ENCODE data around the gene KDSR.
A peak's percentile ranks its signal among the peaks of the same experiment; 100 is the strongest.

KDSR gene

DNA sequence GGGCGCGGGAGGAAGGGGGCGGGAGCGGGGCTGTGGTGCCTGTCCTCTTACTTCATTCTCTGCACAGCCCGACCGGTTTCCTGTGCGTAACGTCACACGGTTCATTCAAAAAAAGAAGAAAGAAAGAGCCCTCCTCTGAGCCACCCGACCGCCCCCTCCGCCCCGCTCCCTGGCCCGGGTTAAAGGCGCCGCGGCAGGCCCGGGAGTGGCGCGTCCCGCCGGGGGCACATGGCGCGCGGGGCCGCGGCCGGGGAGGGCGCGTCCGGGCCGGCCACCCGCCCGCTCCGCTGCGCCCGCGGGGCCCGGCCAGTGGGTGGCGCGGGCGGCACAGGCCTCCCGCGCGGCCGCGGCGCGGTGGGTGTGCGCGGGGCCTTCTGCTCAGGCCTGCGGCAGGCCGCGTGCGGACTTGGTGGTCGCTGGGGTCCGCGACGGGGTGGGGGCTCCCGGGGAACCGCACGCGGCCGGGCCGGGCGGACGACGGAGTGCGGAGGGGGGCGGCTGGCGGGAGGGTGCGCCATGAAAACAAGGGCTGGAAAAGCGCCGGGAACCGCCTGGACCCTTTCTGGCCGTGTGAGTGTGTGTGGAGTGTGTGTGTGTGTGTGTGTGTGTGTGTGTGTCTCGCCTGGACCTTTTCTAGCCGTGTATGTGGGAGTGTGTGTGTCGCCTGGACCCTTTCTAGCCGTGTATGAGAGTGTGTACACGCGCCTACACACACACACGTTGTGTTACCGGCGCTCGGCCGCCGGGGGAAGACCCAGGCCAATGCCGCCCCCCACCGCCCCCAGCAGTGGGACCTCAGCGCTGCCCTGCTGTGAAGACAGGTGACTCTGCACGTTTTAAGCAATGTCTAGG lies 46.7 kb downstream of the KDSR start:
- DNase-seq: peak; percentile 52 to 63

- DNase-seq: peak in 1 of 2 experiments; percentile 49
These were observed 47.5 kb downstream of the KDSR start, which contains the start of gene BCL2 for GRCh38 chr18:63319383-63320122. Gene BCL2, minus strand, starts transcription at chr18:63319769.

DNA sequence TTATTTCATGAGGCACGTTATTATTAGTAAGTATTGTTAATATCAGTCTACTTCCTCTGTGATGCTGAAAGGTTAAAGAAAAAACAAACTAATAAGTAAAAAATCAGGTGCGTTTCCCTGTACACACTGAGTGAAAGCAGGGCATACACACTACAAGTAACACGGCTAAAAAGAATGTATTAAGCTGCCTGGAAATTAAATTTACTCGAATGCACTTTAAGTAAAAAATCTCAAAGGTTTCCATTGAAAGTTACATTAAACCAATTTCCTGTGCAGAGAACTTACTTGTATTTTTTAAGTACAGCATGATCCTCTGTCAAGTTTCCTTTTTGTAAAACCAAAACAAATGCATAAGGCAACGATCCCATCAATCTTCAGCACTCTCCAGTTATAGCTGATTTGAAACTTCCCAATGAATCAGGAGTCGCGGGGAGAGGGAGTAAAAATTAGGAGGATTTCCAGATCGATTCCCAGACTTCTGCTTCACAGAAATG lies 48.1 kb downstream of the KDSR start:
- DNase-seq: peak in 1 of 2 experiments; percentile 22

DNA sequence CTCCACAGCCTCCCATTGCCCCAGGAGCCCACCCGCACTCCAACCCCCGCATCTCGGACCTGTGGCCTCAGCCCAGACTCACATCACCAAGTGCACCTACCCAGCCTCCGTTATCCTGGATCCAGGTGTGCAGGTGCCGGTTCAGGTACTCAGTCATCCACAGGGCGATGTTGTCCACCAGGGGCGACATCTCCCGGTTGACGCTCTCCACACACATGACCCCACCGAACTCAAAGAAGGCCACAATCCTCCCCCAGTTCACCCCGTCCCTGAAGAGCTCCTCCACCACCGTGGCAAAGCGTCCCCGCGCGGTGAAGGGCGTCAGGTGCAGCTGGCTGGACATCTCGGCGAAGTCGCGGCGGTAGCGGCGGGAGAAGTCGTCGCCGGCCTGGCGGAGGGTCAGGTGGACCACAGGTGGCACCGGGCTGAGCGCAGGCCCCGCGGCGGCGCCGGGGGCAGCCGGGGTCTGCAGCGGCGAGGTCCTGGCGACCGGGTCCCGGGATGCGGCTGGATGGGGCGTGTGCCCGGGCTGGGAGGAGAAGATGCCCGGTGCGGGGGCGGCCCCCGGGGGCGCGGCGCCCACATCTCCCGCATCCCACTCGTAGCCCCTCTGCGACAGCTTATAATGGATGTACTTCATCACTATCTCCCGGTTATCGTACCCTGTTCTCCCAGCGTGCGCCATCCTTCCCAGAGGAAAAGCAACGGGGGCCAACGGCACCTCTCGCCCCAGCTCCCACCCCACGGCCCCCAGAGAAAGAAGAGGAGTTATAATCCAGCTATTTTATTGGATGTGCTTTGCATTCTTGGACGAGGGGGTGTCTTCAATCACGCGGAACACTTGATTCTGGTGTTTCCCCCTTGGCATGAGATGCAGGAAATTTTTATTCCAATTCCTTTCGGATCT lies 48.8 kb downstream of the KDSR start:
- peak in 1 of 2 experiments; percentile 37 for DNase-seq

DNA sequence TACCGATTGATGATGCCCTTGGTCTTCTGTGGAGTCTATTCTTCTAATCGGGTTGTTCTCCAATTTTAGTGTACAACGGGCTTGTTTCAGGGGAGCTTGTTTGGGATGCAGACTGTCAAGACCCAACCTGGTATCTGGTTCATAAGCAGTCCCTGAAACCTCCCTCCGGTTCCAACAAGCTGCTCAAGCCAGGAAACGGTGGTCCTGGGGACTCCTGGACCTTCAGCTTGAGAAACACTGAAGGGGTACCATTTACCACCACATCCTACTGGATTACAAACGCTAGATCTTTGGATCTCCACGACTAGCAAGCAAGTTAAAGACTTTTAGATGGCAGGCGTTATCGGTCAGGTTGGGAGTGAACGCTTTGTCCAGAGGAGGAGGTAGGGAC lies 49.5 kb downstream of the KDSR start:
- no peak for DNase-seq

DNA sequence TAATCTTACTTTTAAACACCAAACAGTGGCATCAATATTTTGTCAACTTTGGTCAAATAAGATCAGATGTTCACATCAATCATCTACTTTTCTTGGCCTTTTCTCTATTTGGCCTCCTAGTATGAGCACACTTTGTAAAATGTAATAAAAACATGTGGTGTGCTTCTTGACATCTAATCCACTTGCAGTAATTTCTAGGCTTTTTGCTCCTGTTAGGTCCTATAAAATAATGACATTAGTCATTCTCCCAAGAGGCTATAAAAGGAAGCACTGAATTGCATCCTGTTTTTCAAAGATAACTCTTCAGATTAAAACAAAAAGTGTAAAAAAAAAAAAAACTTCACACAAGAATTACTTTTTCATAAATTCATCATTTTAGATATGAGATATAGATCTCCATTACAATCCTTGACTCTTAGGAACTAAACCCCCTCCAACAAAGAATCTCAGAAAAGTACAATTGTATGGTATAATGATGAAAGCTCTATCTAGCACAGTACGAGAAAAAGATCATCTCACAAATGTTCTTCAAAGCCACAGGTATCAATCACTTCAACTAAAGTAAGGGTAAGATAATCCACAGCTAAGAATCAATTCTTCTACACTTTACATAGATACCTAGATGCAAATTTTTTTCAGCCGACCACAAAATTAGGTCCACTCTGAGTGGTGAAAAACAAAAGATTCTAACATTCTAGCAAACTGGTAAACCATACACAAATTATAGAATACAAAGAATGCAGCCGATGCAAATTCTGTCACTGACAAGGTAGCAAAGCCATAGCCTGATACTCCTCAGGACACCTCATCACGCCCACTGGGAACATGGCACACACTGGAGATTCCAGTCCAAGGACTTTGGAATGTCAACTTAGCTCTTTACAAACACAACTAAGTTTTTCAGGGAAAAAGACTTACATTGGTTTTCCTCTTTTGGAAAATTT lies 50.1 kb downstream of the KDSR start:
- DNase-seq: peak in 1 of 2 experiments; percentile 11

- DNase-seq: no peak
These were observed 51.1 kb downstream of the KDSR start for GRCh38 chr18:63315876-63316275.

- DNase-seq: peak in 1 of 2 experiments; percentile 21
These were observed 51.8 kb downstream of the KDSR start for GRCh38 chr18:63315131-63315662.

GRCh38 chr18:63314062-63314790 lies 52.8 kb downstream of the KDSR start:
- DNase-seq: no peak

- DNase-seq: no peak
These were observed 53.5 kb downstream of the KDSR start for GRCh38 chr18:63313396-63313917.

DNA sequence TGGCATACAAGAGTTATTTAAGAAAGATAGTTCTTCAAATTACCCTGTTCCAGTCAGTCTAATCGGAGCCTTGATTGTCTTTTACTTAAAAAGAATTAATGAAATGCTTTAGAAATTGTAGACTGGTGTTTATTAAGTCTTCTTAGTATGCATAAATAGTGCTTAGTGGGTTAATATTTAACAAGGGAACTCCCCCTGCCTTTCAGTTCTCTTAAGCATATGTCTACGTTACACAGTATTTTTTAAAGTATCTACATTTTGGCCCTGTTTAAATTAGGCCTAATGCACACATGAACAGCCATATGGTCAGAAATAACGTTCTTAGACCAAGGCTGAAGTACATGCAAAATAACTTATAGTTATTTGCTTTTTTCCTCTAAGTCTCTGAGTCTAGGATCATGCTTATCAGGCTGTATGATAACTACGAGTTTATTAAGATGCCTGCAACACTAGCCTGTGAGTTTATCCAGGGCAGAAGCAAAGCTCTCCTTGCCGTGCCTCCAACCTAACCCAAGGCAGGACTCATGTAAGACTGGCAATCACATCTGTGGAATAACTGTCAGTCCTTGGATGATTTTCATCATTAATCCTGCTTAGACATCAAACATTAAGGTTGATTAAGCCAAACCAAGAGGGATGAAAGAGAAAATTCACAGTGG lies 54.1 kb downstream of the KDSR start:
- DNase-seq: peak in 1 of 2 experiments; percentile 57

DNA sequence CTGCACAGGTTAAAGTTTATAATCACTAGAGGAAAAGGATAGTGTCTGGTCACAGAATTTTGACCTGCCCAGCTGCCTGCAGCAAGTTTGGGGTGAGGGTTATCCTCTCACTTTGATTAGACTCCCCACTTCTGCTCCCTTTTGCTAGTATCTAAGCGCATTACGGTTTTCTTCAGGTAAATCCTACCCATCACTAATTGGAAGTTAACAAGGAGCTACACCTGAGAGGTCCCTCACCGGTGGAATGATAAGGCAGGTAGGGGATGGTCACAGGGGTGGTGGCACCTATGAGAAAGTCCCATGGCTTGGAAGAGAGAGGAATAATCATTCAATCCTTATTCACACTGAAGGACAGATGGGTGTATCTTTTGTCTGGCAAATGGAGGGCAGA lies 55.0 kb downstream of the KDSR start:
- no peak for DNase-seq

DNA sequence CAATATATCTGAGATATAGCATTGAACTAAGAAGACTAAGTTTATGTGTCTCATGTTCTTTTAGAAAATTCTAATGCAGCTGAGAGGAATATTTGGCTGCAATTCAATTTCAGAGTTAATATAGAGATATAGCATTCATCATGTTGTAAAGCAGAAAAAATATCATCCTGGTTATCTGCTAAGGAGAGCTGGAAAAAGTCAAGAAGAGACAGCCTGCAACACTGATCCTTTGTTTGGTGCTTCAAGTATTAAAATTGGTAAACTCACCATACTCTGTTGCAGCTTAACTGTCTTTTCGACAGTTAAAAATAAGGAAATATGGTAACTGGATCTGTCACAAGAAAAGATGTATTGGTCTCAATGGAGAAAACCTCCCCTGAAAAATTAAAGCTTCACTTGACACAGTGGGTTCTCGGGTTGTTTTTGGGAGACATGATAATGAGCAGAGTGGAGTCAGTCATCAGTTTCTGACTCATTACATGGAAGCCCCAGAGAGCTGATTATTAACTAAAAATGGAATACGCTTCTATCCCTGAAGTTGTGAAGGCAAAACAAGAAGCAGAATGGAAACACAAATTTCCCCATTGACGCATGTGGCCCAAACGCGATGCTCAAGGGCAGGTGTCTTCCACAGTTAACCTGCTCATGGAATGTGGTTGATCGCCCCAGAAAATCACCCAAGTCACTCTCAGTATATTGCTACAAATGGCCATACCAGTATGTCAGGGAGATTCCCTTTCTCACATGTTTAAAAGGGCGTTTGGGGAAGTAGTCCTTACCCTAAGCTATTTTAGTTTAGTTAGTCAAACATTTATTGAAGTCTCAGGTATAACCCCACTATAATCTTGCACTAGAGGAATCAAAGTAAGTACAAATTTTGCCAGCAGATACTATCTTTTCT lies 55.6 kb downstream of the KDSR start:
- DNase-seq: no peak

GRCh38 chr18:63309422-63309821 lies 57.6 kb downstream of the KDSR start:
- no peak for DNase-seq

DNA sequence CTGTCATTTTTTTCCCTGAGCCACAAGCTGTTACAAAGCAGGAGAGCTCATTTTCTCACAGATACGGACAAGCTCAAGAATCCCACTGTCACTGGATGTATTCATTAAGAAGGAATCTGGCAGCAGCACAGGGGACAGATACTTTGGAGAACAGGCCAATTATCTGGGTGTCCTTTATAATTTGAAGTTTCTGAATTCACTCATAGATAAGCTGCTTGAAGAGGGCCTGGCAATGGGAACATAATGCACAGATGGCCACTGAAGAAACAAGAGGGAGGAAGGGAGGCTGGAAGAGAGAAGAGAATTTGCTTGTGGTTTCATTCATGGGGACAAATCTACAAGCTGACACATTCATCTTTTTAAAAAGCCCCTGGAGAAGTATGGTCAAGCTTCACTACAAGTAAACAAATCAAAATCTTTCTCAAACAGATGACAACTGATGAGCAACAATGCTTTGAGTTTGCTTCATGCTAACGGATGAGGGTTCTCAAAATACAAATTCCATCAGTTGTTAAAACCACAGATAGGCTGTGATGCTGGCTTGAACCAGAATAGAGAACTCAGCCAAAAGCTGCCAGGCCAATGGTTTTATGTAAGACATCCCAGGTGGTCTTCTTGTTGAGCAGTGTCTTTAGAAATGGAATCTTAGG lies 59.3 kb downstream of the KDSR start:
- peak; percentile 75 to 91 for DNase-seq

- DNase-seq: no peak
These were observed 60.0 kb downstream of the KDSR start for GRCh38 chr18:63306819-63307550.

GRCh38 chr18:63306249-63306648 lies 60.8 kb downstream of the KDSR start:
- no peak for DNase-seq
